Amniotic stem cell (primary cell): ENCODE data around the gene CRTC1.

Source experiments
- DNase-seq: peaks from one replicate; lab custom pipeline; 2025; lab: John Stamatoyannopoulos, UW

The CRTC1 gene

DNA sequence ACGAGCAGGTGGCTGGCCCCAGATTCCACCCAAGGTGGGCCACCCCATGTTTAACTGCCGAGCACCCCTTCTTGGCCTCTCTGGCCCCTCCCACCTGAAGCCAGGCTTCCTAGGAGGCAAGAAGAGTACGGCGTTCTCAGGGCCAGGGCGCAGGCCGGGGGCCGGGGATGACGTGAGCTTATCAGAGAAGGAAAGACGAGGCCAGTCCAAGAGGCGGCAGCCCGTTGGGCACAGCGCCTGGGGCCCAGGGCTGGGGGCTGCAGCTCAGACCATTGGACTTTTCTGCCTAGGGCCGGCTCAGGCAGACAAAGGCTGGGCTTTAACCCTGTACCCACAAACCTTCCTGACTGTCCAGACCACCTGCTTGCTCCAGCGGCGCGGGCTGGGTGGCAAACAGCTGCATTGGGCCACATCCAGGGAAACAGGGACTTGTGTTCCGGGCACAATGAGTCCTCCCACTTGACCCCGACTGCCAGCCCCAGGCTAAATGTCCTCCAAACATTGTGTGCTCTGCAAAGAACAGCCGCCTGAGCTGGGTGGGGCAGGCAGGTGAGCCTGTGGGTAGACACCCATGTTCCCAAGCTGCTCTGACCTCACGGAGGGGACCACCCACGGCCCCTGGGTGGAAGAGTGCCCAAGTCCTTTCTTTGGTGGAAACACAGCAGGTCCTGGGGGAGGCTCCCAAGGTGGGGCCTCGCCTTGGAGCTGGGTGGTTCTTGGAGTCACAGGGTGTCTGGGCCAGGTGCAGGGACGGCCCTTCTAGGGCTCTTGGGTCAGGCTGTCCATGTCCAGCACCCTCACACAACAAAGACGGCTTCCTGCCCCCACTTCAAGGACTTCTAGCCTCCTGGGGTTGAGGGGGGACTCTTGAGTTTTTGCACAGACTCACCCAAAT lies 85.8 kb downstream of the CRTC1 start:
- DNase-seq: no peak

DNA sequence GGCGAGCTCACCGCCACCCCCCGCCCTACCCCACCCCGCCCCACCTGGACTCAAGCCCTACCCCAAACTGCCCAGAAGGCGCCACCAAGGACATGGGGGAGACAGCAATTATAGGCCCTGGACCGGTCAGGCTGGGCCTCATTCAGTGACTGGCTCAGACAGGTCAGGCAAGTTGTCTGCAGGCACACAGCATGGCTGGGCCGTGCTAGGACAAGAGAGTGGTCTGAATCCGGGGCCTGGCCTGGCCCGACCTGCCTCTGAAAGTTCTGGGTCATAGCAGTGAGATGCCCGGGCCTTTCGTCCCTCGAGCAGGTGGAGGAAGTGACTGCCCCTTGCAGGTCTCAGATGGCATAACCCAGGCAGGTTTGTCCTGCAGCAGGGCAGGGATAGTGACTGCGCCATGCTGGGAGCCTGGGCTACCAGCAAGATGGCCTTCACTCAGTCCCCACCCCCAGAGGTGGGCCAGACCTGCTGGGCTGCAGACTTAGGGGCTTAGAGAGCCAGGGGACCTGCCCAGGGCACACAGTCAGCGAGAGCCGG lies 86.6 kb downstream of the CRTC1 start:
- DNase-seq: no peak

DNA sequence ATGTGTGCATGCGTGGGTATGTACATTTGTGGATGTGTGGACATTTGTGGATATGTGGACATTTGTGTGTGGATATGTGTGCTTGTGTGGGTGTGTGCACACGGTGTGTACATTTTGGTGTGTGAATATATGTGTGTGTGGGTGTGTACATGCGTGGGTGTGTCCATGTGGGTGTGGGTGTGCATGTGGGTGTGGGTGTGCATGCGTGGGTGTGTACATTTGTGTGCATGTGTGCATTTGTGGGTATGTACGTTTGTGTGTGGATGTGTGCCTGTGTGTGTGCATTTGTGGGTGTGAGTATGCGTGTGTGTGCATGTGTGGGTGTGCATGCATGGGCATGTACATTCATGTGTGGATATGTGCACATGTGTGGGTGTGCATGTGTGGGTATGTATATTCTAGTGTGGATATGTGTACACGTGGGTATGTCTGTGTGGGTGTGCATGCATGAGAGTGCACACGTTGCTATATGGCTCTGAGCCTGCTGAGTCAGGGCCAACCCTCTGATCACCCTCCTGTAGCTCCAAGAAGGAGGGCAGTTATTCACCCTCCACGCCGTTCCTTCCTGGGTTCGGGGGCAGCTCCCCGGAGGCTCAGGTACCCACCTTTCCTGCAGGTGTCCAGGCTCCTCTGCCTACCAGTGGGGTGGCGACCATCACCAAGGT lies 87.3 kb downstream of the CRTC1 start:
- DNase-seq: no peak

DNA sequence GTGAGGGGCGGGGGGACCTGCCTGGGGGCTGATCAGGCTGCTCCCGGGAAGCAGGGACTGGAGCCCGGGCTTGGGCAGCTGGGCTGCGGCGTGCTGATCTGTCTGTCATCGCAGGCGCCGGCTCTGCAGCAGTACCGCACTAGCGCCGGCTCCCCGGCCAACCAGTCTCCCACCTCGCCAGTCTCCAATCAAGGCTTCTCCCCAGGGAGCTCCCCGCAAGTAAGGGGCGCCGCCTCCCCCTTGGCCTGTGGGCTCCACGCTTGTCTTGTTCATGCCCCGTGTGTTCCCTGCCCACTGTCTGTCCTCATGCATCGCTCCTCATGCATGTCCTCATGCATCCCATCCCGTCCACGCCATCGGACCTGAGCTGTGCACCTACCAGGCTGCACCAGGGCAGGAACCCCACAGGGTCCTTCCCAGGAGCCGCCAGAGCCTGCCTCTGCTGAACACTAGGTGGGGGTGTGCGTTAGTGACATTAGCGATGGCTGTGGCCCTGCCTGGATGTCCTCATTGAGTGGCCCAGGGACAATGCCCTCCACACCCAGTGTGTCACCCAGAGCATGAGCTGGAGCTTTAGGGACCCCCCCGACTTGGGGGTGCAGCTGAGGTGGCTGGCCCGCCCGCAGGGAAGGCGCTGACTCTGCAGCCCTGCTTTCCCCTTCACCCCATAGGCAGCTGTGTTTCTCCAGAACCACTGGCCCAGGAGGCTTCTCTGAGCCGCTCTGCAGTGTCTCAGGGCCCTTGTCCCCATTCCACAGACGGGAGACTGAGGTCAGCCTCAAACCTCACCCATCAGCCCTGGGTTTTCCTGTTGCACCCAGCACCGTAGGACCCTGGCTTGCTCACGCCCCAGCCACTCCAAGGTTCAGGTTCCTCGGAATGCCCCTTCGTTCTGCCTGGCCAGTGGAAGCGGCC lies 88.1 kb downstream of the CRTC1 start:
- DNase-seq: no peak

DNA sequence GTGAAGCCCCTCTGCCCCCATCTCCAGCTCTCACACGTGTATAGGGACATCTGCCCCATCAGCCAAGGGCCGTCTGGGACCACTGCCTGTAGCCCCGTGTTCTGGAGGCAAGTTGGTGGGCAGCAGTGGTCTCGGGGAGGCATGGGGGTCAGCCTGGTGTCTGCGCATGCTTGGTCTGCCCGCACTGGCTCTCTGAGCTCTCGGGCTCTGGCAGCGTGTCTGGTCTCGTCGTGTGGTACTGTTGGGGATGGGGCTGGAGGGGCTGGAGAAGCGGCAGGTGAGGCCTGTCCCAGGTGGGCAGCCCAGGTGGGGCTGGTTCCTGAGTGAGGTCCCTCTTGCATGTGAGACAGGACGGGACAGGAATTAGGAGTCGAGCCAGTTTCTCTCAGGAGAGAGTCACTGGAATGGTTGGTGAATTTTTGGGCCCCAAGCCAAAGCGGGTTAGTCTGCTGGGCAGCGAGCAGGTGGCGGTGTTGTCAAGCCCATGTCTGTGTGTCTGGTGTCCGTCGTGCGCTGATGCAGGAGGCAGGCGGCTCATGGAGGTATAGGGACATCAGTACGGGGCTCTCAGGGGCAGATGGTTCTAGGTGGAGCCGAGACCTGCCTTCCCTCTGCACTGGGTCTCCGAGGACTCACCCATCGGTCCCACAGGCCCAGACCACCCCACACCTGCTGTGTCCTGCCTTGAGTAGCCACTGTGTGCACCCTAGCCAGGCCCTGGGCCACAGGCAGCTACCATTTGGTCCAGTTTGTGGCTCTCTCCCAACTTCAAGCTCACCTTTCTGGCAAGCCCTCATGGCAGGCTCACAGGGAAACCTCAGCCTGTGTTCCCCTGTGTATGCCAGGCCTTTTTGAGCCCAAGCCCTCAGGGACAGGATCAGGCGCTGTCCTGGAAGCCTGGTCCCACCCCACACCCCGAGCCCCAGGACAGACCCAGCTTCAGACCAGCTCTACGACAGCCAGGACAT lies 89.4 kb downstream of the CRTC1 start:
- no peak for DNase-seq

DNA sequence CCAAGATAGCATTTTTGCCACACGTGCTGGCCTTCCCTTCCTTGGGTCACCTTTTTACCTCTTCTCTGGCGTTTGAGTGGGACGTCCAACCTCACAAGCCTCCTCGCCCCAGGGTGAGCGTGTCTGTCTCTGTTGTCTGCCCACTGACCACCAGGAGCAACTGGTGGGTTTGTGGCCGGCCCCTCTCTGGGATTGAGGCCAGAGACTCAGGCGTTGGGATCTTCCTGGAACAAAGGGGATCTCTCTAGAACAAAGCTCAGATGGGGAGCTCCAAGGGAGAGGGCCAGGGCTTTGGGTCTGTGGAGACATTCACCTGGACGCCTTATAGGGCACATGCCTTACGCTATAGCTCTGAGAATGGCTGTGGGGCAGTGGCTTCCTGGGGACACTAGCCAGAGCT lies 90.2 kb downstream of the CRTC1 start:
- no peak for DNase-seq

DNA sequence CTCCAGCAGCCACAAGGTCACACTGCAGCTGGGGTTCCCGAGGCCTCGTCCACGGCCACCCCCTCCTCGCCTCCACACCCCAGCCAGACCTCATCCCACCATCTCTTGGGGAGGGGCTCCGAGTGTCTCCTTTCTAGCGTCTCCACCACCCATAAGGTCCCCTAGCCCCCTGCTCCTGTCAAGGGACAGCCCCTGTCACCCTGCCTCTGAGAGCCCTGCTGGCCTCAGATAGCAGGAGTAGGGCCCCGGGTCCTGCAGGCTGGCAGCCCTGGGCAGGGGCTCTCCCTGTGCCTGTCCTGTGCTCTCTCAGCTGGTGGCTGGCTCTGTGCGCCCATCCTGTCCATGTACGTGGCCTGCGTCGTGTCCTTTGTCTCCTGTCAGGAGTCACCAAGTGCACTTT lies 90.6 kb downstream of the CRTC1 start:
- DNase-seq: no peak

DNA sequence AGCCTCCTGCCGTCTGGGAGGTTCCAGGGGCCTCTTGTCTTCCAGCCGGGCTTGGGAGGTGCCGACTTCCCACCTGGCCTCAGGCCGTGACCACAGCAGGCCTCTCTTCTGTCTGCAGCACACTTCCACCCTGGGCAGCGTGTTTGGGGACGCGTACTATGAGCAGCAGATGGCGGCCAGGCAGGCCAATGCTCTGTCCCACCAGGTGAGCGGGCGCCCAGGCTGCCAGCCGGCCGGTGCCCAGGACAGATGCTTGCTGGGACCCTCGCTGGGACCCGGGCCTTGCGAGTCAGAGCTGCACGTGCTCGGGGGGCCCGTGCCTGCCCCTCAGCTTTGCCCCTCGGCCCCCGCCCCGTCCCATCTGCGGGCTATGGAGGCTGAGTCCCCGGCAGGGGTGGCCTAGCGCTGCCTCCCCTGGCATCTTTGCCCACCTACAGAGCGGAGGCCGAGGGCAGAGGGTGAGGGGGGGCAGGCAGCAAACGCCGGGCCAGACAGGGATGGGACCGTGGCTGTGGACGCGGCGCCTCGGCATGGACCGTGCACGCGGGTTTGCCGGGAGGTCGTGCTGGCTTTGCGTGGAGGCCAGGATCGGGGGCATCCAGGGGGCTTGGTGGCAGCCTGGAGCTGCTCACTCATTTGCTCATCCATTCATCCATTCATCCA lies 91.4 kb downstream of the CRTC1 start:
- no peak for DNase-seq

DNA sequence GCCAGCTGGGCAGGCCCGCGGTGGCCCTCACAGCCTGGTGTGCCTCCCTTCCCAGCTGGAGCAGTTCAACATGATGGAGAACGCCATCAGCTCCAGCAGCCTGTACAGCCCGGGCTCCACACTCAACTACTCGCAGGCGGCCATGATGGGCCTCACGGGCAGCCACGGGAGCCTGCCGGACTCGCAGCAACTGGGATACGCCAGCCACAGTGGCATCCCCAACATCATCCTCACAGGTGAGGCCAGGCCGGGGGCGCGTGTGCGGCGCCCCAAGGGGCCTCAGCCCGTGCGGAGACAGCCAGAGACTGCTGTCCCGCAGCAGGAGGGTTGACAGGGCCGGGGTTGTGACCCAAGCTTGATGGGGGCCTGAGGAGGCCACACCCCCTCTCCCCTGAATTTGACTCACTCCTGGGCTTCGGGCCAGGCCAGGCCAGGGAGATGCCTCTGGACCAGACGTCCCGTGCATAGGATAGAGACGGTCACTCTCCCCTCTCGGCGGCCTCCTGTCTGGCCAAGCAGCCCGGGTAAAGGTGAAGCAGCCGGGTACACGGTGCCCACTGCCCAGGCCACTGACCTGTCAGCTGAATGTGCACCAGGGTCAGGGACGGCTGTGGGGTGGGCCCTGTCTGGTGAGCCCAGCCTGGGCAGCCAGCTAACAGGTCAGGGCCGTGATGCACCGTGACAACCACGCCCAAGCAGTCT lies 92.3 kb downstream of the CRTC1 start:
- no peak for DNase-seq

DNA sequence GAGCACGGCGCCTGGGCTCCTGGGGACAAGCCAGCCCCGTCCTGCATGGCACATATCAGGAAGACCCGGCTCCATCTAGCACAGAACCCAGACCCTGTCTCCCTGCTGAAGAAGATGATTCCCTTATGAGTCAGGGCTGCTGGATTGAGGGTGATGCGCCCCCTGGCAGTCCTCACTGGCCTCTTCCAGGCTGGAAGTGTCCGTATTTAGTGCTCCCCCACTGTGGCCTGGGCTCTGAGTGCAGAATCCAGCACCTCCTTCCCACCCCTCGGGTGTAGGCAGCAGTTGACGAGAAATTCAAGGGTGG lies 92.8 kb downstream of the CRTC1 start:
- DNase-seq: no peak

DNA sequence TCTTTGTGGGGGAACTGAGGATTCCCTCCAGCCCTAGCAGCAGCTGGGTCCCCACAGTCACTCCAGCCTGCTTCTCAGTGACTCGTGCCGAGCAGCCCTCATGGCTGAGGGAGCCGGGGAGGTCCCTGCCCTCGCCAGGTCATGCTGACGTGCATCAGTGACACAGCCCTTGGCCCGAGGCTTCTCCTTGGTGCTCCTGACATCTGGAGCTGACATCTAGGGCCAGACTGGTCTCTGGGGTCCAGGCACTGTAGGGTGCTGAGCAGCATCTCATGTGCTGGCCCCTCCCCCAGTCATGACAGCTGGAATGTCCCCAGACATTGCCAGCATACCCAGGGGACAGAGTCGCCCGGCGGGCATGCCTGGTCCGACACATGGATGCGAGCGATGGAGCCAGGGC lies 93.3 kb downstream of the CRTC1 start:
- DNase-seq: no peak

DNA sequence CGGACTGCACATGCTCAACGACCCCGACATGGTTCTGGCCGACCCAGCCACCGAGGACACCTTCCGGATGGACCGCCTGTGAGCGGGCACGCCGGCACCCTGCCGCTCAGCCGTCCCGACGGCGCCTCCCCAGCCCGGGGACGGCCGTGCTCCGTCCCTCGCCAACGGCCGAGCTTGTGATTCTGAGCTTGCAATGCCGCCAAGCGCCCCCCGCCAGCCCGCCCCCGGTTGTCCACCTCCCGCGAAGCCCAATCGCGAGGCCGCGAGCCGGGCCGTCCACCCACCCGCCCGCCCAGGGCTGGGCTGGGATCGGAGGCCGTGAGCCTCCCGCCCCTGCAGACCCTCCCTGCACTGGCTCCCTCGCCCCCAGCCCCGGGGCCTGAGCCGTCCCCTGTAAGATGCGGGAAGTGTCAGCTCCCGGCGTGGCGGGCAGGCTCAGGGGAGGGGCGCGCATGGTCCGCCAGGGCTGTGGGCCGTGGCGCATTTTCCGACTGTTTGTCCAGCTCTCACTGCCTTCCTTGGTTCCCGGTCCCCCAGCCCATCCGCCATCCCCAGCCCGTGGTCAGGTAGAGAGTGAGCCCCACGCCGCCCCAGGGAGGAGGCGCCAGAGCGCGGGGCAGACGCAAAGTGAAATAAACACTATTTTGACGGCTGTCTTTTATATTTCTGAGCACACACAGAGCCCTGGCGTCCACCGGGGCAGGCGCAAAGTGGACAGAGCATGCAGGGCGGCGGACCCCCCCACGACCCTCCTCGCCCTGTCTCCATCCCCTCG lies 94.0 kb downstream of the CRTC1 start:
- no peak for DNase-seq

DNA sequence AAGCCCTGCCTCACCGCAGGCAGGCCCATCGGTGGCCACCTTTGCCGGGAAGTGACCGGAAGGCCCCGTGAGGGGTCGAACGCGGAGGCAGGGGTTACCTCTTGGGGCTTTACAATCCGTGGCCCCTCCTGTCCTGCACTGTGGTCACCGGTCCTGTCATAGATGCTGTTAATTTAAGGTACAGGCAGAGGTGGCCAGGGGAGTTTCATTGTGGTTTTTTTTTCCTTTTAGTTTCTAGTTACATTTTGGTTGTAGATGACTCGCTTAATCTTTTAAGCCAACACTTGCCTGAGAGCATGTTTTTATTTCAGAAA lies 94.6 kb downstream of the CRTC1 start:
- no peak for DNase-seq

DNA sequence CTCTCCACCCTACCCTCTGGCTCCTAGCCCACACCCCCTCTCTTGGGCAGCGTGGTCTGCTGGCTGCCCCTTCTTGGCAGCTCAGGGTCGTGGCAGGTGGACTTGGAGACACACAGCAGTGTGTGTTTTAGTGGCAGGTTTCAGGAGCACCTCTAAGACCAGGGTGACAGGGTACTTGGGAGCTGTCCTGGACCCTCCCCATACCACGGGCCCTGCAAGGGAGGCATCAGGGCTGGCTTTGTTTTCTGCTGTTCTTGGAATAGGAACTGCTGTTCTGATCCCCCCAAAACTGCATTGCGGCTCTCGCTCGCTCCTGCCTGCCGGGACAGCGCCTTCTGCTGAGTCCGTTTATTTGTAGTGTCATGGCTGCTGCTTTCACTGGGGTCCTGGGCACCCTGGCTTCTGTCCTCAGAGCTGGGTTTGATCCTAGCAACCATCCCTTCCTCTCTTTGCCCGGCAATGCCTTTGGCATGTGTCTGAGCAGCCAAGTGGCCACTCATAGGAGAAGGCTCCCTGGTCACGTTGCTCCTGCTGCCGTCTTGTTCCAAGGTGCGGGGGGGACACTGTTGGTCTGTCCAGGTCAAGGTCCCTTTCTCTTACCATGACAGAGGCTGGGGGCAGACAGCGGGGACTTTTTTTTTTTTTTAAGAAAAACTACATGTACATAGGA lies 95.5 kb downstream of the CRTC1 start:
- DNase-seq: no peak

DNA sequence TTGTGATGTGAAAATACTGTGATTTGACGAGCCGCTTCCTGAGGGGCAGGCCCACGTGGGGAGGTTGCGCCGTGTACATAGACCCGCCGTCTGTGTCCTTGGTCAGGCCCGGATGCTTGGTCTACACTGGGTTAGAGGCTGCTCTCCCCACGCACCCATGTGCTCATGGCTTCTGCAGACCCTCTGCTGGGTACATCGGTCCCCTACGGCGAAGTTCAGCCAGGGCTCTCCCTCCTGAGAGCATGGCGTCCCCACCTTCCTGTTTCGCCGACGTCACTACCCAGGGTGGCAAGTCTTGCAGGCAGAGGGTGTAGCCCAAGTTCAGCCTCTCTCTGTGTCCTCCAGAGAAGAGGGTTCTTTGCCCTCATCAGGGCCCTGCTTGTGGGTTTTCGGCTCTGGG lies 96.6 kb downstream of the CRTC1 start:
- no peak for DNase-seq

DNA sequence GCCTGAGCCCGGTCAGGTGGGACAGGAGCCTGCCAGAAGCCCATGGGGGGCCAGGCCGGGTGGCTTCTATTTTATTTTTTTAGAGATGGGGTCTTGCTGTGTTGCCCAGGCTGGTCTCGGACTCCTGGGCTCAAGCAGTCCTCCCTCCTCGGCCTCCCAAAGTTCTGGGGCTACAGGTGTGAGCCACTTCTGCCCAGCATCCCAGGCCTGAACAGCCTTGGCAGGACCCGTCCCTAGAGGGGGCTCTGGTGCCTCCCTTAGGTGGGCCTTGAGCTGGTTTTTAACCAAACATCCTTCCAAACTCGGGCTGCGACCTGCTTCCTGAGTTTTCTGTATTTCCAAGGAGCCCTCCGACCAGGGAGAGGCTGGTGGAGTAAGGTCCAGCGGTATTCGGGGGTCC lies 97.2 kb downstream of the CRTC1 start:
- DNase-seq: no peak

DNA sequence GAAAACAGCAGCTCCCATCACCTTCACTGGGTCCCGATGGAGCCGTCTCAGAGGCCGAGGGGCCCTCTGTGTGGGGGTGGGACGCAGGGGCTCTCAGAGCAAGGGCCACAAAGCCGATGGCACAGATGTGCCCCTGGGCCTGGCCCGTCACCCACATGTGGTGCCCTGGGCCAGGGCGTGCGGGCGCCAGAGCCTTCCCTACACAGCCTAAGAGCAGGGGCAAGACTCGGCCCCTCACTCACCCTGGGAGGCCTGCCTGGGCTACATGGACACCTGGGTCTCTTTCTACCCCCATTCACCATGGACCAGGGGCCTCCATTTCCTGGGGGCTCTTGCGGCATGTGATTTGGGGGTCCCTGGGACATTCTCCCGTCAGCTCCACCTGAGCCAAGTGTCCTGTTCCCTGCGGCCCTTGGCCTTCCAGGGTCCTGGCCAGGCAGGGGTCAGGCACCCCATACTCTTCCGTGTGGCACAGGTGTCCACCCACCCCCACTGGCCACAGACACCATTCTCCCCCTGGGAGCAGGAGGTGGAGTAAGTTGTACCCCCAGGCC lies 97.6 kb downstream of the CRTC1 start:
- no peak for DNase-seq

DNA sequence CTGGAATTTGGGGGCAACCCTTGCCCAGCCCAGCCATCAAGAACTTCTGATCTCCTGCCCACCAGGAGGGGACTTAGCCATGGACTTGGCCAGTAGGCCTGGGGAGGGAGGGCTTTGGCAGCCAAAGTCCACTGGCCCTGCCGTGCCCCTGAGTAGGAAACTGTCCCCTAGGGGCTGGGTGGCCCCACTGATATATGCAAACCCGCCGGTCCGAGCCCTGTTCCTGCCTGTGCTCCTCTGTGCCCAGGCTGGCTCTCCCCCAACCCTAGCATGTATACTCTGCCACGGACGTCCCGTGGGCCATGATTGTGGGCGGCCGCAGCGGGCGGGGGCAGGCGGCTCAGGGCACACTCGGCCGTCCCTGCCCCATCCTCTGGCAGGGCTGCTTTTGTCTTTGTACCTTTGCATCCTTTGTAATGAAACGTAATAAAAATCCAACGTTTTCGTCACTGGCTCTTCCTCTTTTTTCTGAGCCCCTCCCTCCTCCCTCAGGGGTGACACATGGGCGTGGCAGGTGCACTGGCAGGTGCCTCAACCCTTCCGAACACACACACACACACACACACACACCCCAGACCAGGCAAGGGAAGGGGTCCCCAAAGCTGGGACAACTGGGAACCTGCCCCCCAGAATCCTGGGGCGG lies 98.5 kb downstream of the CRTC1 start:
- no peak for DNase-seq
